ENCODE results near the gene TBCEL.

The TBCEL gene

DNA sequence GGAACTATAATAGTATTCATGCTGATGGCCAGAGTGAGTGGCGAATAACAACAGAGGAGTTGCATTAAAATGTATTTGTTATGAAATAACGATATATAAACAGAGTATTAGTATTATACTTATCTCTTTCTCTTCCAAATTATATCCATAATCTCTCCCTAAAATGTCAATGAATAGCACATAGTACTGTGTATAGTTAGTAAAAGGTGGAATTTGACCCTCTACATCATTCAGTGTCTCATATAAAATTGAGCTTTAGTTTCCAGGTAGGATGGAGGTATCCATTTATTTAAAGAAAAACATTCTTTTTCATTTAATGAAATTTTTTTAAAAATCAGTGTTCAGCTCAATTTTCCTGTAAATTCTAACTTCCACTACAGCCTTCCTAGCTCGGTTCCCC is 42.7 kb downstream of the TBCEL start:
- DNase-seq (ENCODE audit: low read depth in 2 of 2), result no peak

DNA sequence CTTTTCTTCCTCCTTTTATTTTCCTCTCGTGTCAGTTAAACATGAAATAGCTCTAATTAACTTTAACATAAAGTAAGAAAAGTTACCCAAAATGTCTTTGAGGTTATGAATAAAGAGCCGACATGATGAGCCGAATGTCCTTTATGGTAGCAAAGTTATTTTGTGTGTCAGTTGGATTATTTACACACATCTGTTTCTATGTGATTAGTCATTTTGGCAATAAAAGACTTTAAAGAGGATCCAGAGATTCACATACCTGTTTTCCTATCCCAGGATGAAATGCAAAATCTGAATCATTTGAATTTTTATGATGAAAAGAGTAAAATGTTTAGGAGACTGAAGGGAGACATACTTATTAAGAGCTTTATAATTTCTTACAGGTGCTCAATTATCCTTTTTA is 43.1 kb downstream of the TBCEL start:
- no peak for DNase-seq (ENCODE audit: low read depth in 2 of 2)

DNA sequence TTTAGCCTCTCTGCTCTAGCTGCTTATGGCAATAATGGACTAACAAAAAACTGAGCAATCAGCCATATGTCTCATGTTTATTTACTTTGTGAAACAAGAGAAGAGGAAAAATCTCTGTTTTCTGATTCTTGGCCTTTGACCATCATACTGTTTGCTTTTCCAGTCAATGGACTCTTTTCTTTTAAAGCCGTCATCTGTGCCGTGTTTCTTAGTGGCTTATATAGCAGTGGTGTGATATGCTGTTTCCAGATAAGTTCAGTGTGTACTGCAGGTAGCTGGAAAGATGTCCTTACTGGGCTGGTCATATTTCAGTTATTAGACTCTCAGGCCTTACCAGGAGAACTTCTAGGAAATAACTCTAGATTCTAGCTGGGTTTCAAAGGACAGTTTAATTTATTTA is 43.6 kb downstream of the TBCEL start:
- DNase-seq (ENCODE audit: low read depth in 2 of 2), result no peak

DNA sequence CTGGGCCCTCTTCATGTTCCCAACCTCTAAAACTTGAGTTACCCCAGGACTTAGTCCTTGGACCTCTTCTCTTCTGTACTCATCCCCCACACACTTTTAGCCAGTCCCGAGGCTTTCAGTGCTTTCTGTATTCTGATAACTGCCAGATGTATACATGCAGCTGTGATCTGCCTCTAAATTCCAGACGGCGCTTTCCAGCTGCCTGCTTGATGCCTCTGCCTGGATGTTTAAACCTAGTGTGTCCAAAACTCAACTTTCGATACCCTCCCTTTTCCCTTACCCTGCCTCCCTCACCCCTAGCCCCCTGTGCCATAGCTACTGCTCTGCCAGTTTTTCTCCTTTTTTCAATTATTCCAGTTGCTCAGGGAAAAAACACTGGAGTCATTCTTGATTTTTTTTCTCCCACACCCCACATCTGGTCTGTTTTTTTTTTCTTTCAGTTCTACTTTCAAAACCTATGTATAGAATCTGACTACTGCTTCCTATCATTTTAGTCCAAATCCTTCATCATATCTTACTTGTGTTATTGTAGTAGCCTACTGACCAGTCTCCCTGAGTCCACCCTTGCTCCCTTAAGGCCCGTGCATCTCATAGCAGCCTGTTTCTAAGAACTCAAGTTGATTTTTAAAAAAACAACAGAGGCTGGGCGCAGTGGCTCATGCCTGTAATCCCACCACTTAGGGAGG is 44.2 kb downstream of the TBCEL start:
- DNase-seq (ENCODE audit: low read depth in 2 of 2), result no peak

- no peak for DNase-seq (ENCODE audit: low read depth in 2 of 2)
These were observed 44.9 kb downstream of the TBCEL start for GRCh38 chr11:121068787-121069186.

DNA sequence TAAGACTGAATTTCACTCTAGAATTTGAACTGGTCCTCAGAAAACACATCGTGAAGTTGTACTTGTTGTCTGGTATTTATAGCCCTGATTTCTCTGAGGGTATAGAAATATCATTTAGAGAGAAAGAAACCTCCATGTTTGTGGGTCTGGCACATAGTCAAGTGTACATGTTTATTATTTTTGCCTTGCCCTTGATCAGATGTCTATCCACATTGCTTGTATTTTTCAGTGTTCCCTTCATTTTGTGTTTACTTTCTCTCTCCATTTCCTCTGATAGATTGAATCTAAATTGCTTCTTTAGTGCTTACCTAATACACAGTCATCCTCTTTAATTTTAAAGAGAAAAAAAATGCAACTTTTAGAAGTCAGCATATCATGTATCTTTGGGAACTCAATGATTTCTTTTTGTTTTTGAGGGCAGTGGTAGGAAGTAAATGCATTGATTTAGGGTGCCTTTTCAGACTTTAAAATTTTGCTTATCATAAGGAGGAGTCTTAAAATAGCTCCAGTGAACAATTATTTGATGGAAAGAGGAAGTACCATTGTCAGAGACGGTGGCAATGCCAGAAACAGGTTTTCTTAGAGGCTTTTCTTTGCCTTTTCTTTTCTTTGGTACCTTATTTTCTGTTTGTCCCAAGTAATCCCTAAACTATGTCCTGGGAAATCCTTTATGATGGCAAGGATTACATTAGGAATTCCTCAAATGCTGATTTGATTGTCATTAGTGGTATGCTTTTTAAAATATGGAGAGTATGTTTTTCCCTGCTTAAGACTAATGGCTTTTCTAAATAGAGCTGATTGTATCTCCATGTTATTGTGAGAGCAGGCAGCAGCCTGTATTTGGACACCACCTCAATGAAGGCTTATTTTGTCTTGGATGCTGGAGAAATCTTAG is 47.3 kb downstream of the TBCEL start:
- no peak for DNase-seq (ENCODE audit: low read depth in 2 of 2)

DNA sequence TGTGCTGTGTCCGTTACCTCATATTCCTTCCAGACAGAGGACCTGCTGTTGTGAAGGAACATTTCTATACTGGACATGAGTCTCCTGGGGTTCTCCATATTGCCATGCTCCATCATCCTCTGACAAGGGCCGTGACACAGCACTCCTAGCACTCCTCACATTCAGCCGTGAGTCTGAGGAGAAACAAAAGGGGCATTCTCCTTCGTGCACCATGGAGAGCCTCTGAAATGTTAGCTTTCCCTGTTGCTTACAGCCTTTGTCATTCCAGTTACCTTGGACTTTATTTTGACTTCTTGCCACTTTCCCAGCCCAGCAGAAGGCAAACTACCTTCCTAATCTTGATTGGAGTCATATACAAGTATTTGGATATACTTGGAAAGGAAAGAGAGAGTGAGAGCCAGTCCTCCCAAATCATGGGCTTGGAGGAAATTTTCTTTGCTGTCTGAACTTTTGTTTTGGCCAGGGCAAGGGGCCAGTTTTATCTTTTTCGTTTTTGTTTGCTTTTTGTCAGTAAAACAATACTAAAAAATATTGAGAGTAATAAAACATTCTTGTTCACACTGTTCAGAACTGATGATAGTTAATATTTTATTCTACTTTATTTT is 48.0 kb downstream of the TBCEL start:
- DNase-seq (ENCODE audit: low read depth in 2 of 2), result no peak

- no peak for DNase-seq (ENCODE audit: low read depth in 2 of 2)
These were observed 57.4 kb downstream of the TBCEL start for GRCh38 chr11:121081321-121081720.

GRCh38 chr11:121082219-121082618 is 58.3 kb downstream of the TBCEL start:
- DNase-seq (ENCODE audit: low read depth in 2 of 2), result no peak

GRCh38 chr11:121082670-121083069 is 58.8 kb downstream of the TBCEL start:
- DNase-seq (ENCODE audit: low read depth in 2 of 2), result no peak

- DNase-seq (ENCODE audit: low read depth in 2 of 2), result no peak
These were observed 63.0 kb downstream of the TBCEL start for GRCh38 chr11:121086866-121087265.

- DNase-seq (ENCODE audit: low read depth in 2 of 2), result no peak
These were observed 65.7 kb downstream of the TBCEL start for GRCh38 chr11:121089566-121089965.

DNA sequence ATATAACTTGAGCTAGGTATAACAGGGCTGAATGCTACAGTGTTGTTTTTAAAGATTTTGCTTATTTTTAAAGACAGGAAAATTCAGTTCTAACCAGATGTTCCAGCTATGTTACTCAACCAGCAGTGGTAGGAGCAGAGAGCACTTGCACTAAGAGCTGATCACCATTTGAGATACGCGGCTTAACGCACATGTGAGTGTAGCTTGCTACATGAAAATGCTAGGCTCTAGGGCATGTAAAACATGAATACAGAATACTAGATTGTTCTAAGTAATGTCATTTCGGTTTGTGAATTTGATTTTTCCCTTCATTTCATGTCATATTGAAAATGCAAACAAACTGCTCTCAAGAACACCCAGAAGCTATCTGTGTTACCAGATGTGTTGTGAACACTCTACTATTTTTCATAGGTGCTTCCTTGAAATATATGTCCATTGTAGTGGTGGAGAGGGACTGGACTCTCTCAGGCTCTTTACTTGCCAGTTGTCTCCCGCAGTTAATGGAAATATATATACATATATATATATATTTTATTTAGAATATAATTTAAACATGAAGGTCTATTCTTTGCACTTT is 66.3 kb downstream of the TBCEL start:
- DNase-seq (ENCODE audit: low read depth in 2 of 2), result no peak

DNA sequence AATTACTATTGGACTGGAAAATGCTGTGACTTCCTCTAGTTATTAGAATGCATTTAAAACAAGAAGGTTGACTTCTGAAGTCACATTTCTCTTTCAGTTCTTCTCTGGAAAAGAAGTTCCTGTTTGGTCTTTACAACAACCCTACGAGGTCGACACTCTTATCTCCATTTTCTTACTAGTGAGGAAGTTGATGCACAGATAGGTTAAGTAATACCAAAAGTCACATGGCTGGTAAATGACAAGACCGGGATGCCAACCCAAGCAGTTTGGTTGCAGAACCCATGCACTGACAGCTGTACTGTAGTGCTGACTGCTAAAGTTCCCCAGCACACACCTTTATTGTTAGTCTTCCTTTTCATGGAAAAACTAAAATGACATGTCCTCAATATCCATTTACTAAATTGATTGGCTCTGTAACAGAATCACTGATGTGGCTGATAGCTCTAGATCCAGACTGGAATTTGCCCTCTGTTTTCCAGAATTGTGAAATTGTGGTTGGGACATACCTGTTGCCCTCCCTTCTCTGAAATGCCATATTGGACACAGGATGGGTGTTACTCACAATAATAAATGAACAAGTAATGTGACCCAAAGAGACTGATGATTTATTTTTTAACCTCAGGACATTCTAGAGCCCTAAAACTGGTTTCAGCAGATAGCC is 67.7 kb downstream of the TBCEL start:
- DNase-seq (ENCODE audit: low read depth in 2 of 2), result no peak

GRCh38 chr11:121095561-121095960 is 71.7 kb downstream of the TBCEL start:
- no peak for DNase-seq (ENCODE audit: low read depth in 2 of 2)

DNA sequence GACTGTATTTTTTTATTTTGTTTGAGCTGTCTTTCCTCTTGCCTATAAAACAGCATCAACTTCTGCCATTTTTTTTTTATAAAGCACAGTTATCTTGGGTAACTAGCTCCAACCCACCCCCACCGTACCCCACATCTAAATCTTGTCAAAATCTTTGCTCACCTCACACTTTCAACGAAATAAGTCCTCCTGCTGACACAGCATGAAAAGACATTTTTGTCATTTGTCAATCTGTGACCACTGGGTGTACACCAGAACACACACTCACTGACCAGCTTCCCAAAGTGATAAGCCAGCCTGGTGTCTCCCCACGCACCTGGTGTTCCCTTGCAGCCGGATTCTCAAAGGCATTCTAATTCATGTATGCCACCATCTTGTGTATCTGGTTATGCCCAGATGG is 75.5 kb downstream of the TBCEL start:
- DNase-seq (ENCODE audit: low read depth in 2 of 2), result no peak

GRCh38 chr11:121099885-121100284 is 76.0 kb downstream of the TBCEL start:
- no peak for DNase-seq (ENCODE audit: low read depth in 2 of 2)

GRCh38 chr11:121100943-121101342 is 77.0 kb downstream of the TBCEL start, which contains the start of gene TECTA:
Gene TECTA, plus strand, starts transcription at chr11:121101243. Its CDS starts 1,423 bp downstream, at chr11:121102666.
- no peak for DNase-seq (ENCODE audit: low read depth in 2 of 2)

GRCh38 chr11:121104312-121104762 is 80.4 kb downstream of the TBCEL start:
- no peak for DNase-seq (ENCODE audit: low read depth in 2 of 2)

DNA sequence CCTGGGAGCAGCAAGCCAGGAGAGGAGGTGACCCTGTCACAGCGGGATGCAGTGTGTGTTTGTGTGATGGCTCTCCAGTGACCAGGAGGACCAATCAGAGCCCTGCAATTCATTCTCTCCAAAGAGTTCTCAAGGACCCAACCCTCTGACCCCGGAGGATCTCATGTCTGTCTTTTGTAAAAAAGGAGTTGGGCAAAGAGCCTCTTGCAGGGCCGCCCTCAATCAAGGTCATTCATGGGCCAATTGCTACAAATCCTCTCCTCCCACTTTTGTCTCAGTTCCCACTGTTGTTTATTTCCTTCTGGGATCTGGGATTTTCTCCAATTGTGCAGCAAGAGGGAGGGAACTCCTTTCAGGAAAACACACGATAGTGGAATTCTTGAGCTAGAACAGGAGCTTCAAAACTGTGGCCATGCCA is 81.2 kb downstream of the TBCEL start:
- DNase-seq (ENCODE audit: low read depth in 2 of 2), result no peak

DNA sequence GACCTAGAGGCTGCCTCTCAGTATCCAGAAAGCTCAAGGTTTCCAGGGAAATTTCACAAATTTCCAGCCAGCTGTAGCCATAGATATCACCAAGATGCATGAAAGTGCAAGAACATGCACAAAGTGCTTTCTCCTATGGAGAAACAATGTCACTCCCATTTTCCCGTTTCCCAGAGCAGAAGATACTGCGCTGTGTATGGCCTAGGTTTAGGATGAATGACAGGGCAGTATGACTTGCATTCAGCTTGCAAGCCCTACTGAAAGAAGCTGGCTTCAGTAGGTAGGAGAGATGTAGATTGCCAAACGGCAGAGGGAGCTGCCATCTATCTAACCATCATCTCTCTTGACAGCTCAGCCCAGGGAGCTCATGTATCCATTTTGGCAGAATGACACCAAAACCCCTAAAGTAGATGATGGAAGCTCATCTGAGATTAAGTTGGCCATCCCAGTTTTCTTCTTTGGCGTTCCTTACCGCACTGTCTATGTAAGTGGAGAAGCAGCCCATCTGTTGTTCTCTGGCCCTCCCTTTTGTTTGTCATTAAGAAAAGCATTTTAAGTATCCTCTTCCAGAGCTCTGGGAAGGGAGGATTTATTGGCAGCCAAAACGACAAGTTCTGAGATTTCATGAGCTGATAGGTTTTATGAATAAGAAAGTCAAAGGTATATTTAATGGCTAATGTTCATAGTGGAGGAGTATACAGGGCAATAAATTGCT is 81.7 kb downstream of the TBCEL start:
- no peak for DNase-seq (ENCODE audit: low read depth in 2 of 2)

Measured in activated CD4-positive, alpha-beta T cell treated with anti-CD3 and anti-CD28 coated beads for 24 hours (primary cell).